Measurements from ENCODE around the gene PDGFD.
A peak's percentile ranks its signal among the peaks of the same experiment; 100 is the strongest.

The PDGFD gene

DNA sequence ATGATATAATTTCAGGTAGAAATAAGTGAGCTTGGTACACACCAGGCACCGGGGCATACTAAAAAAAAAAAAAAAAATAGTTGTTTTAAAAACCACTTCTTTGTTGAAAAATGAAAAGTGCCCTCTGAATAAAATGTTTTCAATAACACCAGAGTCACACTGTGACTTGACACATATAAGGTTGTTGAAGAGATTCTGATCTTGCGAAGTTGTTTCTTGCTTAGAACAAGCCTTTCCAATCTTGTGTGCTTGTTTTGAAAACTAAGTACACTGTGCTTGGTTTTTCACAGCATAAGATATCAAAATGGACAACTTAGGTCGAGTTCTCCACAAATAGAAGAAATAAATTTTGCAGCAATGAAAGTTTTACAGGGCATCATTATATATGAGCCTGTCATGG lies 17.0 kb downstream of the PDGFD start:
- intact Hi-C loops (cut with DNase I), result no loop called here
- DNase-seq, result no peak

DNA sequence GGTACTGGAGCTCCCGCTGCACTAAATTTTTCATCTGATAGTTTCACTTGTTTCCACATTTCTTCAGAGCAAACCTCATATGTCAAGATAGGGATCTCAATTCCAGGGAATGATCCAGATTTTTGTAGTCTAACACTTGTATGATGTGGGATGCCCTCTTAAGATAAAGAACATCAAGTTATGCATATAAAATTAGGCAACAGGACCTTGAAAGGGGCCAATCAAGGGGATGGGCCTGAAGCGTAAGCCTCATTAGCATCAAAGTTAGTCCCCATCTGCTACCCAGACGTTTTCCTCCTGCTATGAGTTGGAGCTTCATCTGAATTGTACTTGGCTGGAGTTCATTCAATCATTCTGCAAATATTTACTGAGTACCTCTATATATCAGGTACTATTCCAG lies 17.5 kb downstream of the PDGFD start:
- no peak for DNase-seq
- intact Hi-C loops (cut with DNase I), result no loop called here

DNA sequence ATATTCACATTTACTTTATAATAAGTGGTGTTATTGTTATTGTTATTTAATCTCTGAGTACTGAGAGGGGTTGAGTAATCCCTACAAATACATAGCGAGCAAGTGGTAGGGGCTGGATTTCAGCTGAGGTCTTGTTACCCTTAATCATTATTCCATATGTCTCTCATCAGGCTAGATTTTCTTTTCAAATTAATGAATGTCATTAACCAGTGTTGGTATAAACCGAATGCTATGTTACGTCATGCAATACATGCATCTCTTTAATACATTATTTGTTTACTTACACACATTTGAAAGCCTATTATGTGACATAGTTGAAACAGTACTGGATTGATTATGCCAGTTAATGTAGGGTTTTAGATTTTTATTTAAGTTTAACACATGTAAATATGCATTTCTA lies 18.9 kb downstream of the PDGFD start:
- intact Hi-C loops (cut with DNase I), result no loop called here
- DNase-seq, result no peak

DNA sequence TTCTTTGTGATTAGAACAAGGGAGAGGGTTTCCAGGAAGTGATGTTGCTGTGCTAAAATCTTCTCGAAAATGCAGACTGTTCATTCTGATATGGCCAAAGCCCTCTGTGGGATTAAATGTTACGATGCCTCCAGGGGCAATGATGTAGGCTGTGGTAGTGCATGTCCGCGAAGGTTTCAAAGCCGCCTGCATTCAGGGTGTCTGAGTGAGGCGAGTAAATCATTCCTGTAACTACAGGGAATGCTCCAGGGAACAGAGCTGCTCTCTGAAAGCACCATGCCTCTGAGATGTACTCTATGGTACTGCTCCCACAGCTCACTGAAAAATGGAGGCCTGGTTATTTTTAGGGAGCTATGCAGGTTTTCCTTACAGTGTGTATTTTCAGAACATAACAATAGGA lies 21.2 kb downstream of the PDGFD start:
- DNase-seq, result no peak
- intact Hi-C loops (cut with DNase I), result no loop called here

DNA sequence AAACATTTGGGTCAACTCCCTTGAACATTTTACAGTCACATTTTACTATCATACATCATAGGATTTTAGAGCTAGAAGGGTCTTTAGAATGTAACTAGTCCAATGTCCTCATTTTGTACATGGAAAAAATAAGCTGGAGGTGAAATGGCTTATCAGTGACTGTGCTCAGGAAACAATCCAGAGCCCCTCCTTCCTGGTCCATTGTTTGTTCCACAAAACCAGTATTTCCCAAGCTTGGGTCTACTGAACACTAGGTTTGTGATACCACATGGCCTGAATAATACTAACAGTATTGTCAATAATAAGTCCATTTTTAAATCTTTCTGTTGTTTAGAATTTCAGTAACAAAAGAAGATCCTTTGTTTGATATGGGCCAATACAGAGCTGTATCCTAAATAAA lies 27.1 kb downstream of the PDGFD start:
- intact Hi-C loops (cut with DNase I), result no loop called here
- no peak for DNase-seq

DNA sequence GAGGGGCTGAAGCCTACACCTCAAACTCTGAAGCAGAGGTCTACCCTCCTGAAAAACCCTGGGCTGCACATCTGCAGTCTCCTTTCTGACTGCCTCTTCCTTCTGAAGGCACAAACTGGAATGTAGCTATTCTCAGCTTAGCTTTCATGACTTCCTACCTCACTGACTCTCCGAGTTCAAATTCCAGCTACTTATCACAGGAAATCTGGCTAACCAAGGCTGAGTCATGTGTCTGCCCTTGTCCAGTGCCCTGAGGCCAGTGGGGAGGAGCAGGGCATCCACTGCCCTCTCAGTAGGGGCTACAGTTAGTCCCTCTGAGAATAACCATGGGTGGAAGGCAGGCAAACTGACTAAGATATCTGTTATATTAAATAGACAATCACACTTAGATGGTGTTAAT lies 29.2 kb downstream of the PDGFD start:
- intact Hi-C loops (cut with DNase I), result no loop called here
- no peak for DNase-seq

DNA sequence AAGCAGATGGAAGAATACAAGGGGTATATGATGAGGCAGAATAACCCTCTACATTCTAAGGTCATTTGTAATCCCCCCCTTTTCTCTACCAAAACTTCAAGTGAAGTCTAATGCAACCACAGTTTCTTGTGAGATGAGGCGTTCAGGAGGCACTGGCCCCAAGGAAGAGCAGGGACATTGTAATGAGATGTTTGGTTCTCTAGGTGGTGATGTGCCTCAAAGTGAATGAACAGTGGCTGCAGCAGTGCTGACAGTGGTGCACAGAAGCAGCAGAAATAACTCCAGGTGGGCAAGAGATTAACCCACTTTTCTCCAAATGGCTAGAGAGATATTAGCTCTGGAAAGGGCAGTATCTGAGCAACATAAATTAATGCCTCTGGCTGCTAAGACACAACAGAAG lies 33.8 kb downstream of the PDGFD start:
- intact Hi-C loops (cut with DNase I), result no loop called here
- DNase-seq, result peak in 1 of 10 donors; percentile 34

DNA sequence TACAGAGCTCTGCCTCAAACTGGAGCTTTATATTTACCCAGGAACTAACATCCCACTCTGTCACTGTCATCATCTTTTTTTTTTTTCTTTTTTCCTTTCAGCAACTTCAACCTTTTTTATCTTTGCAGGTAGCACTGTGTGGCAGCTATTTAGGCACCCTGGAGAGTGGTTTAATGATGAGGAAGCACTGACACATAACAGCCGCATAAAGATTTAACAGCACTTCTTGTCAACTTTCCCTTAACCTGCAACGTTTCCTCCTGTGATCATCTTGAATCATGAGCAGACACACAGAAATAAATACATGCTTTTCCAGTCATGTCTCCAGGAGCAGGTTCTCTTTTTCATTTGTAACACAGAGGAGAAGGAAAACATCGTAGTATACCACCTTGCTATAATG lies 34.8 kb downstream of the PDGFD start:
- DNase-seq, result no peak
- intact Hi-C loops (cut with DNase I), result no loop called here

DNA sequence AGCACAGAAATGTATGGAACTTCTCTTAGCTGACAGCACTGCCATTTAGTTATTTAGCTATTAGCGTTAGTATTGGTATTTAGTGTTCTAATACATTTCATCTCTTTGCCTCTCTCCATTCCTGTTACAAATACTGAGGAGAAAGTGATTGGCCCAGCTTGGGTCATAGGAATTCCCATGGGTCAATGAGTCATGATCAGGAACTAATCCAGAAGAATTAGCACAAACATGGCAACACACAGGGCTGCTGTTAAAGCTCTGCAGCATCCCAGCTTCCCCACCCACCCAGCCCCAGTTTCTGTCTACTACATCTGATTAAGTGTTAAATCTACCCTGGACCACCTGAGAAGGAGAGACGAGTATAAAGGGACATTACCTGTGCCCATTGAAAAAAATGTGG lies 36.1 kb downstream of the PDGFD start:
- intact Hi-C loops (cut with DNase I), result no loop called here
- no peak for DNase-seq

DNA sequence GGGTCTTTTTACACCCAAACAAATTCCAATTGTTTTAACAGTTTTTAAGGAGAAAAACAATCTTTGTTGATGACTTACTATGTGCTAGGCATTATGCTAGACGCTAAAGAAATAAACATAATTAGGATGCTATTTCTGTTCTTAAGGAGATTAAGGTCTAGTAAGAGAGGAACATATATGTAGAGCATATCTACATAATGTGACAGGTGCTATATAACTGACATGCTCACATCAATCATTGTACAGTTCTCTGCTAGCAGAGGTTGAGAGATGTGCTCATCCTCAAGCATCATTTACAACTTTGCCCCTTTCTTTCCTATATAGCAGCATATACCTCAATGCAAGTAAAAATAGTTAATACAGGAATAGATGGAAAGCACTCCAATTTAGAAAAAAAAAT lies 37.5 kb downstream of the PDGFD start:
- intact Hi-C loops (cut with DNase I), result no loop called here
- no peak for DNase-seq

DNA sequence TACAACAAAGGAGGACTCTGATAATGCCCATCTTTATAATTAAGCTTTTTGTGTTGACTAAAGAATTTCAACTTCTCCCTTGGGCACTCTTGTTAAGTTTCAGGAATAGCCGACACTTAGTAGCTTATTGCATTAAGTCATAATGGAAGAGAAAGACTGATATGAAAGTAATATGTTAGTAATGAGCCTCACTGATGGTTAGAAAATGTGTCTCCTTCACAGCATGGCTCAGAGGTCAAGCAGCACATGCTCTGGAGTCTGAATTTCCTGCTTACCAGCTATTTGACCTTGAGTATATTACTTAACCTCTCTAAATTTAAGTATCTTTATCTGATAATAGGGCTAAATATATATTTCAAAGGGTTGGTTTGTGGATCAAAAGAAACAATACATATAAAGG lies 39.0 kb downstream of the PDGFD start:
- DNase-seq, result no peak
- intact Hi-C loops (cut with DNase I), result no loop called here

DNA sequence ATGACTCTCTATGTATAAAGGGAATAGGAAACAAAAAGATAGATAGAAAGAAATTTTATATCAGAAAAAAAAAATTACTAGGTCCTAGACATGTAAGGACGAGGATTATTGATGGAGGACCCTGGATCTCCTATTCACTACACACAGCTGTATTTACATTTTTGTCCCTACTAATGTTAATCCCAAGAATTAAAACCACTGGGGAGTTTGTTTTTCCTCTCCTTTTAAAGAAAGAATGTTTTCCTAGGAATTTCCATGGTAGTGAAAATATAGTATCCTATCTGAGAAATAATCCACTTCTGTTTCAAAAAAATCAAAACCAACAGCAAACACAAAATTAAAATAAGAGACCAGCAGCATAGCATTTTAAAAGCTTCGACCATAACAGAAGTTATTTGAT lies 41.1 kb downstream of the PDGFD start:
- intact Hi-C loops (cut with DNase I), result no loop called here
- DNase-seq, result no peak

DNA sequence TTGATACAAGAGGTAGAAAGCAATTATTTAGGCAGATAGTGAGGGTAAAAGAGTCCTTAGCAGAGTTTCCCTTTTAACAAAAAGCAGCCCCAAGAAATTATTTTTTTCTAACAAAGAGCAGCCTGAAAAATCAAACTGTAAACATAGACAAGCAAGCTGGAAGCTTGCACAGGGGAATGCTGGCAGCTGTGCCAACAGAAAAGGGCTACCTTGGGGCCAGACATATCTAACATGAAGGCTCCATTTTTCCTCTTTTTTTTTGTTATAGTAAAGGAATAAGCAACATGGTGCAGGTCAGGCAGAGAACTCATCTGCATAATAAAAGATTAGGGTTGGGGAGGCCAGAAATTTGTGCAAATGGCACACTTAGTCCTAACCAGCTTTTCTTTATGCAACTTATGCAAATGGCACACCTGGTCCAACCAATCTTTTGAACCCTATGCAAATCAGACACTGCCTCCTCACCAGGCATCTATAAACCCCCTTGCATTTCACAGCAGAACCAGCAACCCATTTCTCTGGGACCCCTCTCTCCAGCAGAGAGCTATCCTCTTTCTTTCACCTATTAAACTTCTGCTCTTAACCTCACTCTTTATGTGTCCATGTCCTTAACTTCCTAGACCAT lies 41.8 kb downstream of the PDGFD start:
- intact Hi-C loops (cut with DNase I), result no loop called here
- DNase-seq, result no peak

DNA sequence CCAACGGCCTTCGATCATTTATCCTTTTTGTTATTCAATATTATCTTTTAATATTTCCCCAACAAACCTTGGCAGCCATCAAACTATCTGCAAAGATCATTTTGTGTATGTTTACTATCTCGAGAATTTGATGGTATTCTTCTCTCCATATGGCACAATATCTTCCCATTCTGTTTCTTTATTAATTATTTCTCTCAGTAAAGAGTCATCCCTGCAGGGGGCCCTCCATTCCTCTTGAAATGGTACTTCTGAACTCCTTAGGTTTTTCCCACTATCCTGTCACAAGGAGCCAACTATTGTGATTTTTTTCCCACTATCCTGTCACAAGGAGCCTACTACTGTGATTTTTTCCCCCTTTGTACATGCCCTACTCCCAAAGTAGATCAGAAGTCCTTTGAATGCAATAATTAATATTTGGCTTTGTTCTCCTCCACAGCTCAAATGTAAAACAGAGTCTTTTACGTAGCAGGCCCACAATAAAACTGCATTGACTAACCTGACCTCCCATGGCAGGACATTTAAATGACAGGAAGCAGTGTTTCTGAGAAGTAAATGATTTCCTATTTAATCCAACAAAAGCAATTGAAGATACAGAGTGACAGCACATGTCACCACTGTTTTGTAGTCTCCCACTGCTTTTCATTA lies 43.3 kb downstream of the PDGFD start:
- no peak for DNase-seq
- intact Hi-C loops (cut with DNase I), result no loop called here

DNA sequence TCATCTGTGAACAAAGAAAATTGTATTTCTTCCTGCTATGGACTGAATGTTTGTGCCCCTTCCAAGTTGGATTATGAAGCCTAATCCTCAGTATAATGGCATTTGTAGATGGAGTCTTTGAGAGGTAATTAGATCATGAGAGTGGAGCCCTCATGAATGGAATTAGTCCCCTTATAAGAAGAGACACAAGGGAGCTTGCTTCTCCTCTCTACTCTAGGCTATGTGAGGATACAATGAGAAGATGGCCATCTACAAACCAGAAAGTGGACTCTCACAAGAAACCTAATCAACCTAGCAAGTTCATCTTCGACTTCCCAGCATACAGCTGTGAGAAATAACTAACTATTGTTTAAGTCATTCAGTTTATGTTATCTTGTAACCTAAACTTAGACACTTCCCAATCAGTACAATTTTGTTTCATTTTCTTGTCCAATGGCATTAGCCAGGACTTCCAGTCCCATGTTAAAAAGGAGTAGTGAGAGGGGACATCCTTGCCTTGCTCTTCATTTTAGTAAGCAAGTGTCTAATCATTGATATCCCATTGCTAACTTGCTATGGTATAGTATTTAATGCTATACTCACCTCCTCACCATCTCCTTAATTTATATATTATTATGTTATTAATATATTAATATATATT lies 45.7 kb downstream of the PDGFD start:
- intact Hi-C loops (cut with DNase I), result no loop called here
- DNase-seq, result no peak

DNA sequence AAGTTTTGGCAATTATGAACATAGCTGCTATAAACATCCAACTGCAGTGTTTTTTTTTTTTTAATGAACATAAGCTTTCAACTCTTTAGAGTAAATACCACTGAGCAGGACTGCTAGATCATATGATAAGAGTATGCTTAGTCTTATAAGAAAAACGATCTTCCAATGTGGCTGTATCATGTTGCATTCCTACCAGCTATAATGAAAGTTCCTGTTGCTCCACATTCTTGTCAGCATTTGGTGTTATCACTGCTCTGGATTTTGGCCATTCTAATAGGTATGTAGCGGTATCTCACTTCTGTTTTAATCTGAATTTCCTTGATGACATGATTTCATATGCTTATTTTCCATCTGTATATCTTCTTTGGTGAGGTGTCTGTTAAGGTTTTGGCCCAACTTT lies 50.4 kb downstream of the PDGFD start:
- intact Hi-C loops (cut with DNase I), result no loop called here

DNA sequence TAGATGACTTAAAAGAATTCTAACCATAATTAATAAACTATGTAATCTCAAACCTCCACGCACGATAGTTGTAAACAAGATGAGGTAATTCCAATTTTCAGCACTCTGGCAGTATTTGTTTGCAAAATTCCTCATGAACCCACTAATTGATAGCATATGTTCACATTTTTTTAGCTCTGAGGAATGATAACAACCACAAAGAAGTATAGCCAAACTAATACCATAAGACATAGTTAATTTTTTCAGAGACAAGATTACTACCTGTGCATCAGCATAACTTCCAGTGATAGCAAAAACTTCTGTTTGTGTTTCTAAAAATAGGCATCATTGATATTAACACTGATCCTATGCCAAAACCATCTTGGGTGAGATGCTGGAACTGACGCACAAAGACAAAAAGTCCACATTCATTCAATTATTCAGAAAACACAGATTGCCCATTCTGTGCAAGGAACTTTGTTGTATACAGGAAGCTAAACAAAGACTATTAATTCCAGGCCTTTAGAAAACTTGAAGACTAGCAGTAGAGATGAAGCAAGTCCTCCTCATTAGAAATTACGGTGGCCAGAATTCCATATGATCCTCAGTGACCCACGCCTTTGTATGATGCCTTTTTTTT lies 57.7 kb downstream of the PDGFD start:
- intact Hi-C loops (cut with DNase I), result no loop called here
- no peak for DNase-seq

More for the DNA sequence above, 50.4 kb downstream of the PDGFD start:
- DNase-seq, result no peak

DNA sequence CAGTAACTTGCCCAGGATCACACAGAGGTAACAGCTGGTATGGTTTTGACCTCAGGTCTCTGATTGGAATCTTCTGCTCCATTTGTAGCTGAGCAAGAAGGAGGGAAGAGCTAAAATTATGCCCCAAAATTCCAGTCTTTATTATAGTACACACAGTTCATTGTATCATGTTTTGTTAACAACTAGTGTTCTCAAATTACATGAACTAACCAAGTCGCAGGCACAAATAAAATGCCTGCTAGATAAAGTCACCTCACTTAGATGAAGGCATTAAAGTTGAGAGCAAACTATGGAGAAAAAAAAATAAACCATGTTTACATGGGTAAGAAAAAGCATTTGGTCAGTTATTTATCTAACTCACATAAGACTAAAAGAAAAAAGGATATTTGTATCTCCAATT lies 58.8 kb downstream of the PDGFD start:
- DNase-seq, result no peak
- intact Hi-C loops (cut with DNase I), result no loop called here

DNA sequence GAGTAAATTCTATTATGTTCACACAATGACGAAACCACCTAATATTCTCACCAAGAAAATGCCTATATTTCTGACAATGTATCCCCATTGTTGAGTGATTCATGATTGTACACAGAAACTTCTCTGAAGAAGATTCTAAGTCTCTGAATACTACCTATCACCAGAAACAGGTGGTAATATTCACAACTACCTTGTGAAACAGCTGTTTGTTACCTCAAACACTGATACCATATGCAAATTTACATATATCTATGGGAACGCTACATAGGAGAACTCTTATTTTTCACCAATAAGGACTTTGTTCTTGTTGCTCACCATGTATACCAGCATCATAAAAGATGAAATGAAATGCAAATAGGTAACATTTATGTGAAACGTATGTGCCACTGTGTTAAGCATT lies 59.3 kb downstream of the PDGFD start:
- no peak for DNase-seq
- intact Hi-C loops (cut with DNase I), result no loop called here

DNA sequence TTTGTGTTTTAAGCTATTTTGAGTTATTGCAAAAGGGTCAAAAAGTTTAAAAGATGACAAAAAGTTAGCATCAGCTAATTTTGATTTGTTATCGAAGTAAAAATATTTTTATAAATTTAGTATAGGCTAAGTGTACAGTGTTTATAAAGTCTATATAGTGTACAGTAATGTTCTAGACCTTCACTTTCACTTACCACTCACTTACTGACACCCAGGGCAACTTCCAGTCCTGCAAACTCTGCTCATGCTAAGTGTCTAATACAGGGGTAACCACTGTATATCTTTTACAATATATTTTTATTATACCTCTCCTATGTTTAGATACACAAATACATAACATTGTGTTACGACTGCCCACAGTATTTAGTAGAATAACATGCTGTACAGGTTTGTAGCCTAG lies 59.7 kb downstream of the PDGFD start:
- intact Hi-C loops (cut with DNase I), result no loop called here
- DNase-seq, result no peak

DNA sequence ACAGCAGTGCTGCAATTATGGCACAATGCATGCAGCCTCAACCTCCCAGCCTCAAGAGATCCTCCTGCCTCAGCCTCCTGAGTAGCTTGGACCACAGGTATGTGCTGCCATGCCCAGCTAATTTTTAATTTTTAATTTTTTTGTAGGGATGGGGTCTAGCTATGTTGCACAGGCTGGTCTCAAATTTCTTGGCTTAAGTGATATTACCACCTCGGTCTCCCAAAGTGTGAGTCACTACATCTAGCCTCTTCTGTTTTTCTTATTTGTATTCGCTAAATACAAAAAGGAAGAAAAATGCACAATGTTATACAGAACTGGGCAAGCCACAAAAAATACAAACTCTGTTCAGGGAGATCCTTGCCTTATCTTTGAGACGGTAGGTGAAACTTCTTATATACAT lies 65.4 kb downstream of the PDGFD start:
- intact Hi-C loops (cut with DNase I), result no loop called here
- DNase-seq, result no peak

DNA sequence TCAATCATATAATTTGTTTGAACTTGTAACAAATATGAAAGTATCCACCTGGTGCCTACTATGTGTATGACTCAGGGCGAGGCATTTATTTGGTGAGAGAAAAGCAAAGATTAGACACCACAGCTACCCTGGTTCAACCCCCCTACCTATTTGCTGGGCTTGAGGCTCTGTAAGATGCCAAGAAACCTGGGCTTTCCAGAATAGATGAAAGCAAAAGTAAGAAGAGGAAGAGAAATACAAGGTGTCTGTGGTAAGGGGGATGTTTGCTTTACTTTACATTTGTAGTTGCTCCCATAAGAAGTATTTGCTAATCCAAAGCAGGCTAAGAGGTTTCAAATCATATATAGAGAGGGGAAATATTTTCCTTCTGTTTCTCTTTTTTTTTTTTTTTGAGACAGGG lies 65.8 kb downstream of the PDGFD start:
- intact Hi-C loops (cut with DNase I), result no loop called here
- DNase-seq, result no peak

All from posterior cingulate gyrus (tissue), 11 donors.